SK-N-MC (cell line): Measurements from ENCODE around the gene PDRG1.

Source experiments
- DNase-seq: peaks from one replicate; pipeline ENCODE4 v3.0.0-alpha.2; 2011; ENCODE audit warnings: low read depth, low spot score
- H3K27ac ChIP-seq: fragments of 200-600 bp; sonication (generic); 2 replicates; pipeline ENCODE4 v1.5.1; 2016; ENCODE audit warnings: mixed run types
- H3K36me3 ChIP-seq: fragments of 200-600 bp; sonication (generic); 2 replicates; pipeline ENCODE4 v1.6.1; 2017; ENCODE audit warnings: antibody characterized with exemption, low read length, mixed read lengths; ENCODE audit not compliant: insufficient read depth
- H3K4me3 ChIP-seq: fragments of 200-600 bp; sonication (generic); 2 replicates; pipeline ENCODE4 v1.5.1; 2016
- H3K9ac ChIP-seq: fragments of 200-600 bp; sonication (generic); 2 replicates; pipeline ENCODE4 v1.8.0; 2017; ENCODE audit warnings: mixed run types, mixed read lengths; ENCODE audit not compliant: insufficient read length
- H3K9me3 ChIP-seq: fragments of 200-600 bp; sonication (generic); 2 replicates; pipeline ENCODE4 v1.6.1; 2017; ENCODE audit warnings: low read depth, mild to moderate bottlenecking, antibody characterized with exemption, low read length, moderate library complexity, mixed read lengths
- EZH2 ChIP-seq: fragments of 200-600 bp; sonication (generic); IDR thresholded peaks from one replicate; pipeline ENCODE4 v1.6.1; 2017; ENCODE audit warnings: antibody characterized with exemption
- FOXP2 ChIP-seq: optimal IDR thresholded peaks from 2 replicates; pipeline ENCODE3; 2011; ENCODE audit warnings: mild to moderate bottlenecking, moderate library complexity; ENCODE audit not compliant: insufficient read depth; ENCODE audit errors: extremely low read length, control extremely low read depth
- POLR2AphosphoS5 ChIP-seq: IDR thresholded peaks from 2 replicates; pipeline ENCODE4 v1.6.1; 2012; ENCODE audit warnings: mild to moderate bottlenecking, low read depth, low read length, borderline replicate concordance

Gene PDRG1

DNA sequence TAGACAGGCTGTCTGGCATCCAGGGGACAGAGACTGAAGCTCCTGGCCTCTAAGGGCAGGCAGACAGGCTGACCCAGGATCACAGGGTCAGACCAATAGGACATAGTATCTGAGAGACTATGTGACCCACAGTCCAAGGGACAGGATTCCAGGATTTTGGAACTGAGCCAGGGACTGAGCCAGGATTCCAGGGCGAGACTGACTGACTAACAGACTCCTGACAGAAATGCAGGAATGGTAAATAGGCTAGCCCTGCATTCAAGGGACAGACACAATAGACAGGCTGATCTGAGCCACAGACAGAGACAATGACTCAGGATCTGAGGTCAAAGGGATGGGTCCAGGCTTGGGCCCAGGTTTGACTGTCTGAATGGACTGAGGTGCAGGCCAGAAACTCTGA lies 35.9 kb upstream of the PDRG1 start:
- H3K36me3 ChIP-seq = no peaks in the 10 kb centered on the region
- H3K4me3 ChIP-seq = no peak overlapping the region
- TF ChIP-seq EZH2 (no peak), POLR2AphosphoS5 (no peak), FOXP2 (no peak)
- no peak overlapping the region for H3K27ac ChIP-seq
- DNase-seq = no peak
- H3K9me3 ChIP-seq = no peaks in the 10 kb centered on the region
- no peak overlapping the region for H3K9ac ChIP-seq

DNA sequence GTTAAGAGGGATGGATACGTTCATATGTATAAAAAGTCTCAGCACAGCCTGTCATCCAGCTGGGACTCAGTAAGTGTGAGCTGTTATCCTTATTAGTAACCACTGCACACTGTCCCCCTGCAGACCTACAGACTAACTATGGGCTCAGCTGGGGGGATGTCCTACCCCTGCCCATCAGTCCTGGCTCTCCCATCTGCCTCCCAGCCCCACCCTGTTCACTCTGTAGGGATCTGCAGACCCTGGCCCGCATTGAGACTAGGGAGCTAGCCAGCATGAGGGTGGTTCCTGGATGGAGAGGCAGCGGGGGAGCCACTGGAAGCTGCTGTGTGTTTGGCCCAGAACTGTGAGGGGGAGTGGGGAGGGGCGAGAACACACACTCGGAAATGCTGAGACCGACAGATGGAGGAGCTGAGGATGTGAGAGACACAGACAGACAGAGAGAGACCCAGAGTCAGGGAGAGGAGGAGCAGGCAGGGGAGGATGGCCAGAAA lies 33.2 kb upstream of the PDRG1 start:
- Histone ChIP-seq H3K4me3 (no peak overlapping the region), H3K9ac (no peak overlapping the region), H3K9me3 (no peaks in the 10 kb centered on the region), H3K36me3 (no peaks in the 10 kb centered on the region), H3K27ac (no peak overlapping the region)
- DNase-seq = no peak
- TF ChIP-seq FOXP2 = no peak
- no peak for TF ChIP-seq POLR2AphosphoS5

DNA sequence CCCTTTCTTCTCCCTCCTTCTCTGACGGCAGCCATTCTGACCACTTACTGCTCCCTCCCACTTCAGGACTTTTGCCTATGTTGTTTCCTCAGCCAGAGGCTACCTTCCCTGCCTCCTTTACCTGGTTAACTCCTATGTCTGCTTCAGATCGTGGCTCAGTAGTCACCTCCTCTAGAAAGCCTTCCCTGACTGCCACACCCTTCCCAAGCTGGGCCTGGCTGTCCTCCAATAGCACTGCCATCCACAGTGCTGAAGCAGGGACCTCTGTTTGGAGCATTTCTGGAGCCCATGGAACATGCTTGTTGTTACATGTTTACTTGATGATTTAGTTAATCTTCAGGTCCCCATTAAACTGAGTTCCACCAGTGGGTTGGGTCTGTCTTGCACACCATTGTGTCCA lies 29.9 kb upstream of the PDRG1 start:
- Histone ChIP-seq H3K27ac (no peak overlapping the region), H3K9ac (no peak overlapping the region), H3K36me3 (no peaks in the 10 kb centered on the region), H3K9me3 (no peaks in the 10 kb centered on the region), H3K4me3 (no peak overlapping the region)
- DNase-seq = no peak
- TF ChIP-seq FOXP2 (no peak), POLR2AphosphoS5 (no peak), EZH2 (no peak)

DNA sequence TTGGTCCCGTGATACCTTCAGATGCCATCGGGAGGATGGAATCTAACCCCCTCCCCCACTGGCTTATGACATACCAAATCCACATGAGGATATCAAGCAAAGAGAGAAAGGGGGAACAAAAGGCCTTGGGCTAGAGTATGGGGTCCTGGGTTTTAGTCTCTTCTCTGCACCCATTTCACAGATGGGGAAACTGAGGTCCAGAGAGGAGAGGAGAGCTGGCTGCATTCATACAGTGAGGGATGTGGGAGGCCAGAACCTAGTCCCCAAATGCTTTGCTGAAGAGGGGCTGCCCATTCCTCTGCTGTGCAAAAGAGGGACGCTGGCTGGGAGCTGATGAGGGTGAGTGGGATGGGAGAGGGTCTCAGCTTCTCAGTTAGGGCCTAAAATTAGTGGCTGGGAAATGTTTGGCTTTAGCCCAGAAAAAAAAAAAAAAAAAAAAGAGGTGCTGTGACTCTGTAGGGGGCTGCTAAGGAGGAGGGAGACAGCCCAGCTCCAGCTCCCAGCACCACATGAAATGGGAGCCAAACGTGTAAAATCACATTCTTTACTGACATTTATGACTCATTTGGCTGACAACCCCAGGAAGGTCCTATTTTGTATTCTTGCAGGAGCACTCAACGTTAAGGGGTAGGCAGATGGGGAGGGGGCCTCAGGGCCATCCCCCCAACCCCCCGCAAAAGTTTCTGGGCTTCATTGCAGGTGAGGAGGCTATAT lies 28.0 kb upstream of the PDRG1 start:
- Histone ChIP-seq H3K27ac (no peak overlapping the region), H3K9ac (no peak overlapping the region), H3K4me3 (no peak overlapping the region), H3K9me3 (no peaks in the 10 kb centered on the region), H3K36me3 (no peaks in the 10 kb centered on the region)
- no peak for DNase-seq
- TF ChIP-seq FOXP2 (no peak), EZH2 (no peak), POLR2AphosphoS5 (no peak)

GRCh38 chr20:31977080-31977479 lies 25.2 kb upstream of the PDRG1 start:
- H3K4me3 ChIP-seq = no peak overlapping the region
- no peaks in the 10 kb centered on the region for H3K36me3 ChIP-seq
- H3K27ac ChIP-seq = no peak overlapping the region
- DNase-seq = no peak
- H3K9ac ChIP-seq = no peak overlapping the region
- H3K9me3 ChIP-seq = no peaks in the 10 kb centered on the region
- TF ChIP-seq EZH2 (no peak), POLR2AphosphoS5 (no peak), FOXP2 (no peak)

- no peaks in the 10 kb centered on the region for H3K9me3 ChIP-seq
Measured at GRCh38 chr20:31975874-31976273, 24.0 kb upstream of the PDRG1 start.

GRCh38 chr20:31974951-31975487 lies 23.2 kb upstream of the PDRG1 start:
- Histone ChIP-seq H3K4me3 (no peak overlapping the region), H3K36me3 (no peaks in the 10 kb centered on the region), H3K9ac (no peak overlapping the region), H3K27ac (no peak overlapping the region), H3K9me3 (no peaks in the 10 kb centered on the region)
- no peak for DNase-seq
- TF ChIP-seq FOXP2 (no peak), EZH2 (no peak)

More at GRCh38 chr20:31975874-31976273, 24.0 kb upstream of the PDRG1 start:
- TF ChIP-seq FOXP2 = no peak
- no peak for TF ChIP-seq EZH2
- no peak for TF ChIP-seq POLR2AphosphoS5
- no peak overlapping the region for H3K9ac ChIP-seq
- no peak for DNase-seq
- no peak overlapping the region for H3K4me3 ChIP-seq
- no peak overlapping the region for H3K27ac ChIP-seq
- H3K36me3 ChIP-seq = no peaks in the 10 kb centered on the region

- no peak for TF ChIP-seq EZH2
- TF ChIP-seq POLR2AphosphoS5 = no peak
- no peak for TF ChIP-seq FOXP2
- Histone ChIP-seq H3K9ac (no peak overlapping the region), H3K4me3 (no peak overlapping the region), H3K27ac (no peak overlapping the region), H3K9me3 (no peaks in the 10 kb centered on the region), H3K36me3 (no peaks in the 10 kb centered on the region)
- DNase-seq = no peak
Measured at GRCh38 chr20:31974296-31974695, 22.4 kb upstream of the PDRG1 start.
